HG03280 (cell line): ENCODE data around the gene PSD4.

Source experiments
- ATAC-seq: cut with Tn5 transposase; IDR thresholded peaks from one replicate; pipeline ENCODE4 v1.9.1; 2021; ENCODE audit warnings: mild to moderate bottlenecking, moderate library complexity; ENCODE audit not compliant: unreplicated experiment

PSD4 gene

DNA sequence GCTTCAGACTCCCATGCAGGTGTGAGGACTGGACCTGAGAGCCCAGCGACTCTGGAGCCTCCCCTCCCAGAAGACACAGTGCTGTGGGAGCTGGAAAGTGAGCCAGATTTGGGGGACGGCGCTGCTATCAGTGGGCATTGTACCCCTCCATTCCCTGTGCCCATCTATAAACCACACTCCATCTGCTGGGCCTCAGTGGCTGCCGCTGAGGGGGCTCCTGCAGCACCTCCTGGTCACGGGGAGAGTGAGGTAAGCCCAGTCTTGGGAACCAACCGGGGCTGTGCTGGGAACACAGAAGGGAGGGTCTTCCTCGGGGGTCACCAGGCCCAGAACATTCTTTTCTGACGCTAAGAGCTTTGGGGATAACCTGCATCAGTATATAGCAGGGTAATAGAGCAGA is 9.5 kb downstream of the PSD4 start:
- no peak for ATAC-seq

GRCh38 chr2:113183703-113184102 is 9.9 kb downstream of the PSD4 start:
- no peak for ATAC-seq

- no peak for ATAC-seq
Measured at GRCh38 chr2:113184531-113185230, 10.9 kb downstream of the PSD4 start.

GRCh38 chr2:113185664-113186432 is 12.1 kb downstream of the PSD4 start:
- no peak for ATAC-seq

DNA sequence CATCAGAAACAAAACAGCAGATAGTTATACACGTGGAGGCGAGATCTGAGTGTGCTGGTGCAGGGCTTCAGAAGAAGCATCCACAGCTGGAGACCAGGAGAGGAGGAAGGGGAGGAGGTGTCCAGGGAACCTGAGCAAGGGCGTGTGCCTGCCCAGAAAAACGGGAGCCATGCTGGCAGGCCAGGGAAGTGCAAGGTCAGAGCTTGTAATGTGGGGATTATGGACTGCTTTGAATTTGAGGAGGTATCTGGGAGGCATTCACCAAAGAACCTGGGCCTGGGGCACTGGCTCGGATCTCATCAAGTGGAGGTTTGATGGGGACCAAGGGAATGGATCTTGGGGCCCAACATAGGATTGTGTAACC is 12.6 kb downstream of the PSD4 start:
- ATAC-seq: no peak

GRCh38 chr2:113187771-113188170 is 14.0 kb downstream of the PSD4 start:
- ATAC-seq: no peak

GRCh38 chr2:113190871-113191270 is 17.1 kb downstream of the PSD4 start:
- no peak for ATAC-seq

- ATAC-seq: no peak
Measured at GRCh38 chr2:113192459-113193100, 18.8 kb downstream of the PSD4 start.

- no peak for ATAC-seq
Measured at GRCh38 chr2:113195923-113196501, 22.2 kb downstream of the PSD4 start.

GRCh38 chr2:113196839-113197238 is 23.1 kb downstream of the PSD4 start:
- no peak for ATAC-seq

GRCh38 chr2:113197347-113198047 is 23.7 kb downstream of the PSD4 start:
- no peak for ATAC-seq

GRCh38 chr2:113198048-113198789 is 24.4 kb downstream of the PSD4 start:
- ATAC-seq: no peak

DNA sequence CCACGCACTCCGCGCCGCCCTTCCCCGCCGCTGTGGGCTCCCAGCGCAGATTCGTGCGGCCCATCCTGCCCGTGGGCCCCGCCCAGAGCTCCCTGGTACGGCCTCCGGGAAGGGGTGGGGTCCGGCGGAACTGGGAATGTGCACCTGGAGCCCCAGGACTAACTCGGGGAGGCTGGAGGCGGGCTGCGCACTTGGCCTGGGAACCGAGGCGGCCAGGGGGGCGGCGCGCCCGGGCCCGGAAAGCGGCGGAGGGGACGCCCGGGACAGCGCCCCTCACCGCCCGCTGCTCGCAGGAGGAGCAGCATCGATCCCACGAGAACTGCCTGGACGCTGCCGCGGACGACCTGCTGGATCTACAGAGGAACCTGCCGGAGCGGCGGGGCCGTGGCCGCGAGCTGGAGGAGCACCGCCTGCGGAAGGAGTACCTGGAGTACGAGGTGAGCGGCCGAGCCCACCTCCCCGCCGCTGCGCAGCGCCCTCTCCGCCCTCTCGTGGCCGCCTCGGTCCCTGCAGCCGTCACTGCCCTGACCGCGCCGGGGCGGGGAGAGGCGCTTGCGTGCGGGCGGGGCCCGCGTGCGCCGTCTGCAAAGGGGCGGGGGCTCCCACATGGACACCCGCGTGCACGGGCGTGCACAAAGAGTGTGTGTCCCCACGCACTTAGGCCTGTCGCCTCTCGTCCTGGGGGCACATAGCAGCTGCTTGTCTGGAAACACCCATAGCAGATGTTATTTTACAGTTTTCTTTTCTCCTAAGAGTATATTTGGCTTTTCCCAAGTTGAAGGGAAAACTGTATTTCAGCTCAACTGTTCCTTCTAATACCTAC is 25.2 kb downstream of the PSD4 start:
- peak; percentile 60 for ATAC-seq

DNA sequence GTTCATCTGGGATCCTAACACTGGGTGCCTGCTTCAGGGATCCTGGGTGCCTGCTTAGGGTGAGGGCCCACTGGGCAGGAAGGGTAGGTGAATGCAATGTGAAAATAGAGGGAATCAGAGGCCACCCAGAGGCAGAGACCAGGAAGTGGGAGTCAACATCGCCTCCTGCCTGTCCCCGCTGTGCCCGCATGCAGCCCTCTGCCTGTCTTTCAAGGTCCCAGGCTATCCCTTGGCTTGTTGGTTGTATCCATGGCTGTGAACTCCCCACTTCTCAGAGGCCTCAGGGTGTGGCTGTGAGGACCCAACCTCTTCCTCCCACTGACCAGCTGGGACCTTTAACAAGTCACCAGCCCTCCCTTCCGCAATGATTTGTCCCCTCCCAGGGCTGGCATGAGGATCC is 26.5 kb downstream of the PSD4 start:
- no peak for ATAC-seq

DNA sequence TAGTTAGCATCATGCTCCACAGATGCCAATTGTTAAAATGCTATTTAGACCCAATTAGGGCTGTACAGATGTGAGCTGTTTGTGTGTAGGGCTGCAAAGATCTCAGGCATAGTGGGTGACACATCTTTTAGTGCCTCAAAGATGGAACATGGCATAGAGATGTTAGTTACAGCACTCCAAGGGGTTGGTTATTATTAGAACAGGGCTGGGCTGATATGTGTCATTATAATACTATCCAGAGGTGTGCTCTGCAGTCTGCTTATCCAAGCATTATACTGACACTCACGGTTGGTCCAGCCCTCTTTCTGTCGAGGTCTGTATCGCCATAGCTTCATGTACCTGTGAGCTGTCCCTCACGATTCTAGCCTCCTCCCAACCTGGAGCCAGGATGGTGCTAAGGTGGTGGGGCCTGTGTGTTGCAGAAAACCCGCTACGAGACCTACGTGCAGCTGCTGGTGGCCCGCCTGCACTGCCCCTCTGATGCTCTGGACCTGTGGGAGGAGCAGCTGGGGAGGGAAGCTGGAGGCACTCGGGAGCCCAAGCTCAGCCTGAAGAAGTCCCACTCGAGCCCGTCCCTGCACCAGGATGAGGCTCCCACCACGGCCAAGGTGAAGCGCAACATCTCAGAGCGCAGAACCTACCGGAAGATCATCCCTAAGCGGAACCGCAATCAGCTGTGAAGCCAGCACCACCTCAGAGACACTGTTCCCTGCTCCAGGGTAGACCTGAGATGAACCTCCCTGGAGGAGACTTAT is 27.1 kb downstream of the PSD4 start:
- no peak for ATAC-seq

GRCh38 chr2:113201496-113202304 is 27.9 kb downstream of the PSD4 start:
- ATAC-seq: no peak

GRCh38 chr2:113202305-113203216 is 28.8 kb downstream of the PSD4 start:
- no peak for ATAC-seq
